A204.1 (cell line): Measurements from ENCODE around the gene RAD51B.

ENCODE experiments used
- FAIRE-seq: peaks from 2 replicates; lab custom pipeline; 2012; peaks lifted over from hg19 to GRCh38; lab: Jason Lieb, UNC

RAD51B gene

DNA sequence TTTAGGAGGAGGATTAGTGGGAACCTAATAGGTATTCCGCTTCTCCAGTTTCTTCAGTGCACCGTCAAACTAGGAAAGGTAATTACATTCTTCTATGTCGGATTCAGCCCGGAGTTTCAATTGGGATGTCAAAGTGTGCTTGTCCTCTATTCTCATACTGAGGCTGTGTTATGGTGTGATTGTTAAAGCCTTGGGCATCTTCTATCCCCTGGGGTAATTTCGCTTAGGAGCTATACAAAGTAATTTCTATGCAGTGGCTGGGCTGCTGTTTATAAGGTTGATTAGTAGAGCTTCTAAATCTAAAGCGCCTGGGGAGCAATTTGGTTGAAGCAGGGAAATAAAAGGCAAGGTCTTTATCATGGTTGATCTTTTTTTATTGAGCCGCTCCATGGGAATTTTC is 573.7 kb downstream of the RAD51B start:
- FAIRE-seq: no peak

DNA sequence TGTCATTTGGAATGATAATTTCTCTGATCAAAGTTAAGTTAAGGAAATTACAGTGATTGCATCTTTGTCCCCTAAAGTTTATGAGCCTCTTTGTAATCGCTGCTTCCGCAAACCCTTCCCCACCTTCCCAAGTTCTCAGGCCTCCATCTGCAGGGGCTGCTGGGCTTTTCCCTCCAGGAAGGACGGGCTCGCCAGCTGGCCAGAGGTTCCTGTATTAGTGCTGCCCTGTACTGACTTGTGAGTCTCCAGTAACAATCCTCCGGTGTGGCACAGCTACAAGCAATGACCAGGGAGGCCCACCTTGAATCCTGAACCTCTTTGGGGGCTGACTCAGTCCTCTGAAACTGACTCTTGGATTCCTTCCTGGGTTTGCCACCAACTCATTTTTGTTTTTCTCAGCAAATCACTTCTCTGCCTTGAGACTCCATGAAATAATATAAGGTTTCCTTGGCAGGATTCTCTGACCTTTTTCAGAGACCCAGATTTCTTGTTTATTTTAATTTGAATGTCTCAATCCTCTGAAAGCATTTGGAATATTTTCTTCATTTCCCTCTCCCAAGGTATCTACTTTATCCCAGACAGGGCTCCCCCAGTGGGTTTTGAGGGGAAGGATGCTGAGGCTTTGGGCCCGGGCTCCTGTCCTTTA is 574.7 kb downstream of the RAD51B start:
- FAIRE-seq: no peak

DNA sequence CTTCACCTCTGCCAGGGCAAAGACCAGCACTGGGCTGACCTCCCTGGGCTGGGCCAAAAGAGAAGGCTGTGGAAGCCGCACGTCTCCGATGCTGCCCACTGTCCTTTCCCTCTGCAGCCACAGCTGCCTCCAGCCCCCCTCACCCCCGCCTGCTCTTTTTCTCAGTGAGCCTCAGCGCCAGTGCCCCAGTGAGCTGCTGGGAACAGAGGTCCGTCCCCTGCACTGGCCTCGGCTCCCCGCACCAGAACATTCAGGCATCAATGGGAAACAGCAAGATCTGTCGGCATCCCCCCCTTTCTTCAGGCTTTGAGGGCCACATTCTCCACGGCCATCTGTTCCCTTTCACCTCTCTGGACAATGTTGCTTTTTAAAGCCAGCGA is 575.2 kb downstream of the RAD51B start:
- FAIRE-seq: no peak

DNA sequence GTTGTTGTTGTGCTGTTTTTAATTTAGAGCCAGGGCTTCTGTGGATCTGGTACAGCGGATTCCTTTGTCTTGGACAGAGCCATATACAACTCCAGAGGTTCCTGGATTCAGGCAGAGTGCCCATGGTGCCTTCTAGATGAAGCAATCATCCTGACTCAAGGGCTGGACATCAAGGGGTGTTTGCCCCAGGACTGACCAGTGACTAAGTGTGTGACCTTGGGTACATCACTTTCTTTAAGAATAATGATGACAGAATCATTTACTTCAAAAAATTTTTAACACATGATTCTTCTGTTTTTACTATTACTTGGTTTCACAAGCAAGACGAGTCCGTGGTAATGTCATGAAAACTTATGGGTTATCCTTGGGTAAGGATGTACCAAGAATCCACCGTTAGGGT is 576.0 kb downstream of the RAD51B start:
- FAIRE-seq: no peak

DNA sequence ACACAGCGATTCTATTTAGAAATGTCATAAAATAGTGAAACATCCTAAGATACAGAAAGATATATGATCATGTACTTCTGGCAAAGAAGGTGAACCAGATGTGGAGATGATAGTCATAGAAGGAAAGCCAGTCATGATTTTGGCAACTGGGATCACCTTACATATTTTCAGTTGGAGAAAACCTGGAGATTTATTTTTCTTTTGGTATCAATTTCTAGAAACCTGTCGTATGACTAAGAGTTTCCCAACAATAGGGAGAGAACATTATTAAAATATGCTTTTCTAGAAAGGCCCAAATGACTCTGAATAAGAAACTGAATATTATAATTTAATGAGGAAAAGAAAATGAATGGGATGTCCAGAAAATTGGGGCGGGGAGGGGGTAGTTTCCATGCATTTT is 576.9 kb downstream of the RAD51B start:
- FAIRE-seq: no peak

DNA sequence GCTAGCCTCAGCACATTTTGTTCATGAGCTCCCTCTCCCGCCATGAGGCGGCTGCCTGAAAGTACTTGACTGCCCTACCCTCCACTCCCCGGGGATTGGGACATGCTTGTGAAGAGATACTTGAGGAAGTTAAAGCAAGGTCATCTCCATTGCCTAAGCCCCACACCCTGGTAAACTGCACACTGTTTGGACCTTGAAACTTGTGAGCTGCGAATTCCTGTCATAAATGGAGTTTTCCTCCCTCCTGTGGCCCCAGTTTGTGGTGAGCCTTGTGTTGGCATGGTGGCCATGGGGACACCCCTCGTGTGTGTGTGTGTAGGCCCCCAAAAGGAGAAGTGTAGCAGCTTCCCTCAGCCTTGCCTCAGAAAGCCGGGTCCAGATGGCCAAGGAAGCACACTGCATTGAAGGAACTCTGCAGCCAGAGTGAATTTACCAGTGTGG is 577.8 kb downstream of the RAD51B start:
- FAIRE-seq: no peak

DNA sequence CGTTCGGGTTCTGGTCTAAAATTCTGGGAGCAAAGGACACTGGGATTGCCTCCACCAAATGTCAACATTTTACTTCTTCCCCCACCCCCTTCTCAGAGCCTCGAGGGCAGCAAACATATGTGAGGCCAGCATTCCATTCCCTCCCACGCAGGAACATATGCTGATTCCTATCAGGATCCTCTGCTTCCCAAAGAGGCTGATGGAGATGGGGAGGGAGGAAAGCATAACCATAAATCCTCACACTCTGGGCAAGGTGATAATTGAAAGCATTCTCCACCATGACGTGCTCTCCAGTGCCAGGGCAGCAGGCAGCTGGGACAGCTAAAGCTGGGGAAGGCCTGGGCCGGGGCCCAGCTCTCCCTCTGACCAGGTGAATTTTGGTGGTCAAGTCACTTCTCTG is 578.2 kb downstream of the RAD51B start:
- no peak for FAIRE-seq

DNA sequence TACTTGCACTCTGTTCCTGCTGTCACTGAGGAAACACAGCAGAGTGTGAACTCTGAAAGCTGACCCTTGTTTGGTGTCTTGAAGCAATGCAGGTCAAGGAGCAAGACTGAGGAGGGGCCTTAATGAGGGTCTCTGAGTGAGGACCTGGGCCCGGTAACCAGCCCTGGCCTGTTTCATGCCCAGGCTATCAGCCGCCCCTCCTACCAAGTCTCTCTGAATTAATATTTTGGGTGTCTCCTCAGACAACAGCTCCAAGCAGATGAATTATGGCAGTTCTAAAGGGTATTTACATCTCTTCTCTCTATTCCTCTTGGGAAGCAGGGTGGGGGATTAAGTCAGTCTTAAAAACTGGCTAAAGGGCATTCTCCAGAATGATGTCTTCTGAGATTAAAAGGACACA is 578.8 kb downstream of the RAD51B start:
- no peak for FAIRE-seq

DNA sequence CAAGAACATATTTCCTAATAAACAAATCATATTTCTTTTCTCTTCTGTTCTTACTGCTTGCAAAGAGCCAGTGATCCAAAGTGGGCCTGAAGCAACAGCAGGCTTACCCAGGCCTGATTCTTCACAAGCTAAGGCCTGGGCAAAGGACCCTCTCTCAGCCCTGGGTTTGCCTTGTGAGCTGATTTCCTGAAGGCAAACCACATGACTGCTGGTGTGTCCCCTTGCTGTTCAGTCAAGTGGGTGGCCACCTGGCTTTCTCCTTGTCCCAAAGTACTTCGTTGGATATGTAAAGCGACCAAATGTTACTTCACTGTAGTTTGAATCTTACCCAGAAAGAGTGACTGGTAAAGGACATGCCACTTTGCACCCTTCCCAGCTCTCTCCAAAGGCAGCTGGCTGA is 580.4 kb downstream of the RAD51B start:
- no peak for FAIRE-seq

DNA sequence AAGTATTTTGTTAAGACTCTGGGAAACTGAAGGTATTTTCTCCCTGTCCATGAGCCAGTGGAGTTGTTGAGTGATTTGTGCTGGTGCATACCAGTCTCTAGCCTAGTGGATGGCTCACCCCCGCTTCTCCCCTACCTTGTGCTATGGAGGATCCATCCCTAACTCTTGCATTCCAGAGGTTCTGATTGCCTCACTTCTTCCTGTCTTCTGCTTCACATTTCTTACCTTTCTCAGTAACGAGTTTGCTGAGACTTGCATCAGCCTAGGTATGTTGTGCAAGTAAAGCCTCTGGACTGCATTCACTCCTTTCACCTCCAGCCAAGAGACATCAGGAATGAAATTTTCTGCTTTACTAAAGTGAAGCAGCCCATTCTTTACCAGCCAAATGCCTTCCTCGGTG is 581.7 kb downstream of the RAD51B start:
- FAIRE-seq: no peak

DNA sequence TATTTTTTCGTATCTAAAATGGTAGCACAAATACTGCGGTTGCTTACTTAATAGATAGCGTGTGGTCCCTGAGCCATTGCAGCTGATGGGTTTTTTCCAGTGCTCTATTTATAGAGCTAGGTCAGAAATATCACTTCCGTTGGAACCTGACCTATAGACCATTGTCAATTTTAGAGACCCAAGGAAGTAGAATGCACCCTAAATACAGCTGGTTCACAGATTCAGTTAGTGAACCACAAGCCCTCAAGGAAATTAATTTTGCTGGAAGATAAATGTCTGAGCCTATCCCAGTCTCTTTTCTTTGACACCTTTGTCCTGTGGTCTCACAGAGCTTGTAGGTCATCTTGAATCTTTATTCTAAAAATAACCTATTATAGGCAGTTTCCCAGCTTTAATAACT is 582.3 kb downstream of the RAD51B start:
- FAIRE-seq: no peak

DNA sequence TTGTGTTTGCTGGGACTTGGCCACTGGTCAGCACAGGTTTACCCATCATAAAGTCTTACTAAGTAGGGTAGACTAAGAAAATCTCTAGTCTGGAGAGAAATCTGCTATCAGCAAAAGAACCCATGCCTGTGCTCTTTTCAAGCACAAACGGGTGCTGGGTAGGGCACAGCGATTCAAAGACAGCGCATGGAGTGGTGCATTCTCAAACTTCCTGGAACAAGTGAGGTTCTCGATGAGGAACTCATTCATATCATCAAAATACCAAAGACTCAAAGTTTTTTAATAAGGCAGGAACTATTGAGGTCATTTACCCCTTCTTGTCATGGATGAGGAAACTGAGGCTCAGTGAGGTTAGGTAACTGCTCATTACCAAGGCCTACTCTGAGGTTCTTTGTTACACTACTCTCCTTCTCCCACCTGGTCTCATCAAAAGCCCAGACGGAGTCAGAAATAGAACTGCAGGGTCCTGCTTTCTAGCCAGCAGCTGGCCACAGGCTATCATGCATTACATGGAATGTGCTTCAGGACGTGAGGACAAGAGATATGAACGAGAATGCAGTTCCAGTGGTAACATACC is 583.0 kb downstream of the RAD51B start:
- FAIRE-seq: no peak

DNA sequence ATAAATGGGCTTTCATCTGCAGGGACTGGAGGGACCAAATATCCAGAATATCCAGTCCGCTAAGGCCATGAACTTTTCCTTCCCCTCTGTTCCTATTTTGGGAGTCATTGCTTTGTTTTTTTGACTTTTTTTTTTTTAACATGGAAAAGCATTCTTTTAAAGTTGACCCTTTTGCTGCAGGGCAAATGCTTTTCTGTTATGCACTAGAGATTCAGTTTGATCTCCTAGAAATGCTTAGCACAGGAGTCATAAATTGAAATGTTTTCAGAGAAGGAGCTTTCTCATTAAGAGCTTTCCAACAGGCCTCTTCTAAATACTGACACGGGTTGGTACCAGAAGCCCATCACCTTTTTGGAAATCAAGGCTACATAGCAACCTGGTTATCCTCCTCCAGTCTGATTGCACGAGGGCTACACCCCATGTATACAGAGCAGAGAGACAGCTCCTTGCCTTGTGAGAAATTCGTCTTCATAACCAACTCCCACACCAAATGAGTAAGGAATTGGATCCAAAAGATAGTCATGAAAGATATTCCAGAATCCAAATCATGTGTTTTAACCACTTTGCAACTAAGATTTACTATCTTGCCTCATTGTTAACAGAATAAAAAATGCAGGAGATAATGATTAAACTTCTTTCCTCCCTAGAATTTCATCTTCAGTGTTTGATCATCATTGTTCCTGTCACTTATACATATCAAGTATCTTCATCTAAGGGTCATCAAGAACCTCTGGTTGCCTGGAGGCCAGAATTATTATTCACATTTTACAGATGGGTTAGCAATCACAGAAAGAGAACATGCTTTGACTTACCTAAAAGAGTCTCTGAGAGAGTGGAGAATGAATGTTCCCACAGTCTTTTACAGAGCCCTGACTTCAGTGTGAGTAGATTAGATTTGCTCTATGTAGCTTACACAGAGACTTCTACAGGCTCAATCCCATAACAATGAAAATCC is 583.9 kb downstream of the RAD51B start:
- no peak for FAIRE-seq

DNA sequence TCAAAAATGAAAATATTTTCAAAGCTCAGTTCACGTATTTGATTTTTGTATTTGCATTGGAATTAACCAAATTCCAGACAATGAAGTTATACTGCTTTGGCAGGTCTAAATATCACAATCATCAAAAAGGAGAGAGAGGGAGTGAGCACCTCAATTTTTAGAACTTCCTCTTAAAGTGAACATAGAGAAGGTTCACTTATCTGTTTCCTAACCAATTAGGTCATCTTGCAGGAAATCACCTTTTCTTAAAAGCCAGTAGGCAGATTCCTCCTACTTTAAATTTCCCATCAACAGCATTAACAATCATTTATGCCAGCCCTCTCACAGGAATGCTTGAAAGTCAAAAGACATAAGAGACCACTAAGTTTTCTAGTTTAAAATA is 584.6 kb downstream of the RAD51B start:
- FAIRE-seq: no peak

DNA sequence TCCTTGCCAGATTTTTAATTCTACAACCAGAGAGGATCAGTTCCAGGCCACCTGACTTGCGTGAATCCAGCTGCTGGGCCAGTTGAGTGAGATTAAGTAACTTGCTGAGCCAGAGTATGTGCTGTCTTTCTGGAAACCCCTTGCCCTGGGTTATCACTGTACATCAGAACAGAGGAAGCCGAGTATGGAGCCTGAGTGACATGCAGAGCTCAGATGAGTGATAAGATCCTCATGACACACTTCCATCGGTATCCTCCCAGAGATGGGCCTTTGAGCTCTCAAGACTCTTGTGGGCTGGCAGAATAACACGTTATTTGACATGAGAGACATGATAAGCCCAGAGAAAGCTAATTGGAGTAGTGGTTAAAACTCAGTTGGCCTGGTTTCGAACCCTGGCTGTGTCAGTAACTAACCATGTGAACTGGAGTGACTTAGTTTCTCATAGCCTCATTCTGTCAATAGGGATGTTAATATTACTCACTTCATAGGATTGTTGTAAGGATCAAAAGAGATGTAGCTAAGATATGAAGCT is 585.1 kb downstream of the RAD51B start:
- no peak for FAIRE-seq

DNA sequence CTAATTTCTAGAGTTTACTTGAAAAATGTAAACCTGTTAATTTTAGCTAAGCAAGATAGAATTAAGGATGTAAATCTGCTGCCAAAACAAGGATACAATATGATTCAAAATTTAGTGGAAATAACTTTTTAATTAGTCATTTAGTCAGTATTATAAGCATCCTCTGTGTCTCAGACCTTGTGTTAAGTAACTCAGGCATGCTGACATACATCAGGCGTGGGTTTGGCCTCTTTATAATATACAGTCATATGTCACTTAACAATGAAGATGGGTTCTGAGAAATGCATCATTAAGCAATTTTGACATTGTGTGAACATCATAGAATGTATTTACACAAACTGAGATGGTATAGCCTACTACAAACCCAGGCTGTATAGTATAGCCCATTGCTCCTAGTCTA is 586.4 kb downstream of the RAD51B start:
- no peak for FAIRE-seq

DNA sequence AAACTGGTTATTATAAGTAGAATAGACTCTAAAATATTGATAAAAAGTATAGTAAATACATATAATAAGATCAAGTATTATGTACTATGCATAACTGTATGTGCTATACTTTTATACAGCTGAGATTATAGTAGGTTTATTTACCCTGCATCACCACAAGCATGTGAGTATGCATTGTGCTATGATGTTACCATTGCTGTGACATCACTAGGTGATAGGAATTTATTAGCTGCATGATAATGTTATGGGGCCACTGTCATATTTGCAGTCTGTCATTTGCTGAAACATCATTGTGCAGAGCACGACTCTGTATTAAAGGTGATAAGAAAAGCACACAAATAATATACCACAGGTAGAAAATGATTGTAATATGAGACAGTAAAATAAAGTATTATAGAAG is 587.7 kb downstream of the RAD51B start:
- no peak for FAIRE-seq

DNA sequence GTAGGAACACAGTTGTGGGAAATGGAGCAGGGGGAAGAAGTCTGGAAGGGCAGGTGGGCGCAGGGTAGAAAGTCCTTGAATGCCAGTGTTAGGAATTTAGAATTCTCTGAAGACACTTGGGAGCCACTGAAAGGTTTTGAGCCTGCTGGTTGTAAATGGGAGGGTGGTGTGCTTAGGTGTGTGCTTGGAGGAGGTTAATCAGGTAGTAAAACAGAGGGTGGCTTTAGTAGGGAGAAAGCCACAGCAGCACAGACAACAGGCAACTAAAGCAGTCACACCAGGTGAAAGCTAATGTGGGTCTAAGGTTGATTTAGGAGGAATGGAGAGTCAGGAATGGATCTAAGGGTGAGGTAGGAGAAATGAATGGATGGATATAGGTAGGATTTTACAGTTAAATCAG is 588.2 kb downstream of the RAD51B start:
- no peak for FAIRE-seq

DNA sequence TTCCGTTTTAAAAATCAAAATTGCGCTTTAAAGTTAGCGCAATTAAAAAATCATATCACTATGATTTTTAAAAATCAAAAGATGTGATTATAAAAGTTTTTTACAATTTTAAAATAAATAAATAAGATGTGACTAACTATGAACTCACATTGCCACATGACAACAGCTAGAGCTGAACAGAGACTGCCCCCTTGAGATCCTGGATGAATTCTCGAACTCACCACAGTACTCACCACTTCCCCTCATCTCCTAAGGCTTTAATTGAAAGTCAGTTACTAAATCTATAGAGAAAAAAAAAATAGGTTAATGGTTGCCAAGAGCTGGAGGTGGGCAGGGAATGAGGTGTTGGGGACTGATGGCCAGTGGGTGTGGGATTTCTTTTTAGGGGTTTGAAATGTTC is 589.1 kb downstream of the RAD51B start:
- FAIRE-seq: no peak

DNA sequence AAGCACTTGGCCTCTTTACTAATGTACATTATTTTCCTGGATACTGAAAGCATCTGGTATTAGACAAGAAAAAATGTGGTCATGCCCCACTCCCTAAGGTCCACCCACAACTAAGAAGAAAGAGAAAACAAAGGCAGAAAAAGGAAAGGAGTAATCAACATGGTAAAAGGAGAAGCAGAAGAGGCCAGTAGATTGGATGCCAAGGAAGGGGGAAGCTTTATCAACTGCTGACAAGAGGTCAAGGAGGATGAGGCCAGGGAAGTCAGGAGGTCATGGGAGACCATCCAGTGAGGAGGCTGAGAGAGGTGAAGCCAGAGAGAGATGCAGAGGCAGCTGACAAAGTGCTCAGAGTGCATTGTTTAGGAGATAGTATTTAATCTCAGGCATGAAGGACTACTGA is 589.8 kb downstream of the RAD51B start:
- FAIRE-seq: no peak

DNA sequence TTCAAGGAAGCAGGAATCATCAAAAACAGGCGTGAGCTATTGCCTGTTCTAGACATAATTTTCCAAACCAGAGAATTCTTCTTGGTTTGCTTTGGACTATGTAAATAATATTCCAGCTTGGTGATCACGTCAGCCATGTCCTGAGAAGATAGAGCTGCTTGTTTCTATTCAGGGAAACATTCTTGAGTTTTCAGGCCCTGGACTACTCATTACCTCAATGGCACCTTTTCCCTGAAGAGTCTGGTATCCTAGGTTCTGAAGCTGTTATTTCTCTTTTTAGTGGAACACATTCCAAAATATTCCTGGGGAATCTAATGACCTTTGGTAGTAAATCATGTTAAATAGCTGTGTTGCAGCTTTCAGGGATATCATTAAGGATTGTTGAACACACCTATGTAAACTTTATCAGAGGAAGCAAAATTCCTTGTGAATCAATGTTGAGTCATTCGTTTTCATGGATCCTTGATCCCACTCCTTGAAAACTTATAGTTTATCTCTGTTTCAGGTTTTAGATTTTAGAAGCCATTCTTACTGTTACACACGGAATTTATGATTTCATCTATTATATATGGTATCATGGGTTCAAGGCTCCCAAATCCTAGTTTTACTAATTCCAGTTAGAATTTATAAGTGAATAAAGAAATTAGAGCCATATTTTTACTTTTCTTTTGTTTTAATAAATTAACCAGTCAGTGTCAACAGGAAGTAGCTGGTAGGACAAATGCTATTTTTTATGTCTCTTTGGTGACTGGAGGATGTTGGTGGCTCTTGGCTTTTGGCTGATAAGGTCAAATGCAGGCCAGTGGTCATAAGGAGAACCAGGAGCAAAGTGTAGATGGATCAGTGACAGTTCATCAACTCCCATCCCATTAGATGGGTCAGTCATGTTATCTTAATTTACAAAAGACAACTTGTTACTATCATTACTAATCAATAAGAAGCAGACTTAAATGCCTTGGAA is 593.2 kb downstream of the RAD51B start:
- no peak for FAIRE-seq

DNA sequence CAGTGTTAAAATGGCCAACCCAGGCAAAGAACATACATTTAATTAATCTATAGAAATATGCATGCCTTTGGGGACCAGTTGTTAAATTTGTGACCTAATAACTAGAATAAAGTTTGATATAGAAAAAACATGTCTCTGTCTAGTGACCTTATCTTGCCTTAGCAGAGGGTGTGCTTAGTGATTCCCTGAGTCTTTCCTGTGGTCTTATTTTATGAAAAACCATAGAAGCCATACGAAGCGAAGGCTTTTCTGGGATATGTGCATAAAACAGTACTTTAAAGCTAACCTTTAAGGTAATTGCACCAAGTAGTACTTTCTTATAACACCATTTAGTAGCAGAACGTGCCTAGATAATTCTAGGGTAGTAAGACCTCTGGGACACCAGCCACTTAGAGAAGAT is 593.9 kb downstream of the RAD51B start:
- FAIRE-seq: no peak
